ENCODE measurements around the gene ATF7.
"Not testable (repeated sequence)": the region's sequence is repeated elsewhere in the genome, so short reads cannot be mapped to it uniquely, and the experiment has no call there.

The ATF7 gene

DNA sequence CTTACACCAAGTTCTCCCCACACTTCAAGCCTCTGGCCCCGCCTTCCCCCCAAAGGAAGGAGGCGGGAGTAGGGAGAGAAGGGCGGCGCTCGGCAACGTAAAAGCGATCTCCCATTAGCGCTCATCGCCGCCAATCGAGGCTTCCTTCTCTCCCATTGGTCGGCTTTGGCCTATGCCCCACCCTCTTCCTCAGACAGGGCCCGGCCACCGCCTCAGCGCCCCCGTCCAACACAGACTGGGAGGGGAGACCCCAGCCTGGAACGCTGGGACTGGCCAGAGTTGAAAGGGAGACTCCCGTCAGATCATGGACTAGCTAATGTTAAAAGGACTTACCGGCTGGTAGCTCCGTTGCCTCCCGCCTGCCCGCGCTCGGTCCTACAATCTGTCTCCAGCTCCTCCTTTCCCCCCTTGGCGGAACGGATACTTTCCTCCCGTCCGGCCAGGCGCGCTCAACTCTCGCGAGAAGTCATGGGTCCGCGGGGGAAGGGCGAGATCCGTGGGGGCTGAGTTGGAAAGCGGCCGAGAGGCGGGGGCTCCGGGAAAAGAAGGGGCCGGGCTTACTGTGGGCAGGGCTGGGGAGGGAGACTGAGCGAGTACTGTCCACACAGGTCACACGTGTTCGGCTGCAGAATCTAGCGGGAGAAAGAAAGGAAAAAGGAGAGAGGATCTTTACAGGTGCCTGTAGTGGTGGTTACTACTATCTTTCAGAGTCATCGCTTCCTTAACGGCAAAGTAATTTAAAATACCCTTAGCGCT lies at the start of gene ATF7:
TSS of gene ATF7 (minus strand) at position 437 of the 756 bp plus-strand sequence. CDS start 25,382 bp downstream, outside the sequence.
- DNase-seq (ENCODE audit: low read depth), result peak; percentile 97

DNA sequence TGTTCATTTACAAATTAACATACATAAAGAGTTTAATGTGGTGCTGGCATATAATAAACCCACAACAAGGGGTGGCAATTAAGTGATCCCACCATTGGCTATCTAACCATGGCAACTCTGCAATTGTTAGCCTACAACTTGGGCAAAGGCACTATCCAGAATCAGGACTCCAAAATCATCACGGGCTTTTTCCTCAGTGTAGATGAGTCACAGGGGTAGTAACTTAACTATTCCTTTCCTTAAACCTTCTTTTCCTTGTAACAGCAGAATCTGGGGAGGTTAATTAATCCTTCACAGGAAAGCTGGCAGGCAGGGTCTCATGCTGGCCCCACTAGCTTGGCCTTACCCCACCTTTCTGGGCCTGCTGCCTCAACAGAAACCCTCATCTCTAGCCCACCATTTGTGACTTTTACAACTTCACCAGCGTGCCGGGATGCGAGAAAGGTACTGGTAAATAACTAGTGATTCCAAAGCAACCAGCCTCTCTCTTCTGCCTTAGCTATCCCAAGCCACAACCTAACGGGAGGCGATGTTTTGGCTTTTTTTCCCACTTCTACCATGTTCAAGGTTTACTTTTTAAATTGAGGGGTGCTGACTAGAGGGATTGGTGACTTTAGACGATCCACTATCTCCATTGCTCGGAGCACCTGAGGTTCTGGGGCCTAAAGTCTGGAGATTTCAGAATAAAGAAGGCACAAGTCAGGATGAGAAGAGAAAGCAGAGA lies 49.0 kb upstream of the ATF7 start:
- no peak for DNase-seq (ENCODE audit: low read depth)

DNA sequence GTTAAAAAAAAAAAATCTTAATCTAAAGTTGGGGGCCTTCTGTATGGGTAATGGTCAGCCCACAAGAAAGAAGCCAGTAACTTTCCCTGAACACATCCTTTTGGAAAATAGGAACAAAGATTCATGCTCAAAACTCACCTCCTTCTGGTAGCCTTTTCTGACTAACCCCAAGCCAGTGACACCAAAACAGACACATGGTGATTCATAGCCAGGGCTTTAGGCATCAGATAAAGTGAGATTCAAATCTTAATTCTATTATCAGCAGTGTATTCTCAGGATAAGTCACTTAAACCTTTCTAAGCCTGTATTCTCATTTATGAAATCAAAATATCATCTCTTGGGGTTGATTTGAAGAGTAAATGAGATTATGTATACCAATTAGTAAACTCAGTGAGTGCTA lies 44.8 kb upstream of the ATF7 start:
- no peak for DNase-seq (ENCODE audit: low read depth)

DNA sequence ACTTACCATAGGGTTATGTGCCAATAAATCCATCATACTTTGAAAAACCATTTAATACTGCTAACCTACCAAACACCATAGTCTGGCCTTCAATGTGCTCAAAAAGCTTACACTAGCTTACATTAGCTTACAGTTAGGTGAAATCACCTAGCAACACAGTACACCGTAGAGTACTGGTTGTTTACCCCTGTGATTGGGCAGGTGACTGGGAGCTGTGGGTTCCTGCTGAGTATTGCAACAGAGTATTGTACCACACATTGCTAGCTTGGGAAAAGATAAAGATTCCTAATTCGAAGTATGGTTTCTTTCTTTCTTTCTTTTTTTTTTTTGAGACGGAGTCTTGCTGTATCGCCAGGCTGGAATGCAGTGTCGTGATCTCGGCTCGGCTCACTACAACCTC lies 44.1 kb upstream of the ATF7 start:
- no peak for DNase-seq (ENCODE audit: low read depth)

DNA sequence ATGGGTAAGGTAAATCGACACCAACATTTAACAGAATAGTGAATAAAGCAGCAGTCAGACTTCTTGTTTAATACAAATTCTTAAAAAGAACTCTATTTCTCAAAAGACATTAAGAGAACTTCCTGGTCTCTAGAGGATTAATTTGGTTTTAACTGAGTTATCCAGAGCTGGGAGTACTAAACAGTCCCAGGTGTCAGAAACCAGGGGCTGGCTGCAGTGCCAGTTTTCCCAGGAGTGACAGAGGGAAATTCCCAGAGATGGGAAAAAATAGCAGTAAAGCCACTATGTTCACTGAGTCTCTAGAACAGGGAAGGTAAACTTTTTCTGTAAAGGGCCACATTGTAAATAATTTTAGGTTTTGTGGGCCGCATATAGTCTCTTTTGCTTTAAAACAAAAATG lies 40.9 kb upstream of the ATF7 start:
- no peak for DNase-seq (ENCODE audit: low read depth)

DNA sequence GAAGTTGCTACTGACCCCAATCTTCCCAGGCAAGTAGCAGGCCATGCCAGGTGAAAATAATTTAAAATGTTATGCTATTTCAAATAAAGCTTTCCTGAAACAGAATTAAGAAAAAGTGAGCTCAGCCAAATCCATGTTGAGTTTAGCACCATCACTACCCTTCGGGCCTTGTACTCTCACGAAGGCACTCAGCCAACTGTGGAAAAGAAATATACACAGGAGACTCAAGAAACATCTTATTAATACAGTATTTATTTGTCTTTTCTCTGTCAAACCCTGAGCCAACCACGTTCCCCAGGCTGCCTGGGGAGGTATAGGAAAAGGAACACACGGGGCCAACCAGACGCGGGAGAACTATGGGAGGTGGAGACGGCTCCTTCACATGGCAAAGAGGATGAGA lies 38.8 kb upstream of the ATF7 start:
- no peak for DNase-seq (ENCODE audit: low read depth)

DNA sequence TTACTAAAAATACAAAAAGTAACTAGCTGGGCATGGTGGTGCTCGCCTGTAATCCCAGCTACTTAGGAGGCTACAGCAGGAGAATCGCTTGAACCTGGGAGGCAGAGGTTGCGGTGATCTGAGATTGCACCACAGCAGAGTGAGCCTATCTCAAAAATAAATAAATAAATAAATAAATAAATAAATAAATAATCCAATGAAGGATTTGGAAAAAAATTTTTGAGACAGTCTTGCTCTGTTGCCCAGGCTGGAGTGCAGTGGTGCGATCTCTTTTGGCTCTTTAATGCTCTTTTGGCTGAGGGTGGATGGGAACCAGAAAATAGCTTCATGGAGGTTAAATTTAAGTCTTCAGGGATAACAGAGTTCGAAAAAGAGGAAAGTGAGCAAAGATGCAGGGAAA lies 38.0 kb upstream of the ATF7 start:
- DNase-seq (ENCODE audit: low read depth), result no peak

DNA sequence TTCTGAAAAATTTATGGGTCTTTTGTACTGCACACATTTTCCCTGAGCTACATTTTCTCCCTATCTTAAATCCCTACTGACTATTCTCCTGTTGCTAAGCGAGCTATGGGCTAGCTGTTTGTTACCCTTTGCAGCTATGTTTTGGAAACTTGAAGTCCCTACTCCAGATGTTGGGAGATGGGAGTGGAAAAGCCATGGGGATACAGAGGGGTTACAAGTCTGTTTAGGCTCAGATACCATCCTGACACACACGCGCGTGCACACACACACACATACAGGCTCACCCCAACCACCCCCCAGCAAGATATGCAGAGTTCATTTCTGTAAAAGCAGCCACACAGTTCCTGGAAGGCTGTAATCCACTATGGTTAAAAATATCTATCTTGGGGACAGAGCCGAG lies 33.9 kb upstream of the ATF7 start:
- DNase-seq (ENCODE audit: low read depth), result no peak

DNA sequence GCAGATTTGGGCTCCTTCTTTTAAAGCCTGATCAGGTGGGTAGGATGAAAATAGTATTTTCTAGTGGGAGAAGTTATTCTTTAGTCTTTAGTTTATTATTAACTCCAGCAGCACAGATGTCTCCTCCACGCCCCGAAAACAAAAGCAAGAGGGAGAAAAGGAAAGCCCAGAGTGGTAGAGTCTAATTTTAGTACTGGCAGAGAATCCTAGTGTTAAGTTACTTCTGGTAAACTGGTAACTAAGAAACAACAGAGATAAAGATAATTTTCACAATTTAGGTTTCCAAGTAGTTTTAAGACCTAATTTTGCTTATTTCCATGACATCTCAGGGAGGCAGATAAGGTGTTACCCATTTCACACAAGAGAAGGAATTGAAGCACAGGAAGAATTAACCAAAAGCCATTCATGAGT lies 33.4 kb upstream of the ATF7 start:
- no peak for DNase-seq (ENCODE audit: low read depth)

DNA sequence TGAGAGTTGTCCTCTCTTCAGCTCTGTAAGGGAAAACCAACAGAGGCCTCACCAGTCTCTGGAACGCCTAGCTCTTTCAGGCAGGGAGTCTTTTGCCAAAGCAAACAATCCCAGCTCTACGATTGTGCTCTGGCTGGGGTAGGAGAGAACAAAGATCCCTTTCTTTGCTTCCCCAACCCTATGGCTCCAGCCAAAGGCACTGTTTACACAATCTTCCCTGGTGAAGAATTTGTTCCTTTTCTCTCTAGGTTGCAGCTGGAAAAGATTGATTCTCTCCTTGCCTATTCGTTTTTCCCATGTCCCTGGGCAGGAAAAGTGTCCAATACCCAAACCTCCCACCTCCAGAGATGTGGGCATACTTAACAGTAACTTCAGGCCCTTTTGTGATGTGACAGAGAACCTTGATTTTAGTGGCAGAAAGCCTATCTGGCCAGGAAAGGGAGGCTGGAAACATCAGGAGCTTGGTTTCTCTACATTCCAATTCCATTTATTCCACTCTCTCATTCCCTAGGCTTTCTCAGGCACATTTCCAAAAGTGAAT lies 32.9 kb upstream of the ATF7 start:
- no peak for DNase-seq (ENCODE audit: low read depth)

DNA sequence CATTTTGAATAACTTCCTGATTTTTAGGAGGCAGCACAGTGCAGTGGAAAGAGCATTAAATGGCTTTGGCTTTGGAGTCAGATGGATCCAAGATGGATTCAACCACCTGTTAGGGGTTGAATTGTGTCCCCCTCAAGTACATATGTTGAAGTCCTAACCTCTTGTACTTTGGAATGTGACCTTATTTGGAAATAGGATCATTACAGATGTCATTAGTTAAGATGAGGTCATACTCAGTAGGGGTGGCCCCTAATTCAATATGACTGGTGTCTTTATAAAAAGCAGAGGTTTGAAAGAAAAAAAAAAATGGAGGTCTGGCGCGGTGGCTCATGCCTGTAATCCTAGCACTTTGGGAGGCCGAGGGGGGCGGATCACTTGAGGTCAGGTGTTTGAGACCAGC lies 30.9 kb upstream of the ATF7 start:
- no peak for DNase-seq (ENCODE audit: low read depth)

DNA sequence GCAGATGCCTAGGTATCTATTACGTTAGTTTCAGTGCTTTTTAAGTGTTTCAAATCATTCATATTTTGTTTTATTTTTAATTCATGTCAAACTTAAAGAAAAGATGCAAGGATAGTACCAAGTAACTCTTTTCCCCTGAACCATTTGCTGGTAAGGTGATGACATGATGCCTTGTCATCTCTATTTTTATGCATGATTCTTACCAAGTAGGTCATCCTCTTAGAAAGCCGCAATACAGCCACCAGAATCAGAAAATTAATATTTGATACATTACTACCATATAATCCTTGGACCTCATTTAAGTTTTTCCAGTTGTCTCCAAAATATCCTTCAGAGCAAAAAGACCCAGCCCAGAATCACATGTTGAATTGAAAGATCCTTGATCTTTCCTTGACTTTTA lies 27.4 kb upstream of the ATF7 start:
- no peak for DNase-seq (ENCODE audit: low read depth)

DNA sequence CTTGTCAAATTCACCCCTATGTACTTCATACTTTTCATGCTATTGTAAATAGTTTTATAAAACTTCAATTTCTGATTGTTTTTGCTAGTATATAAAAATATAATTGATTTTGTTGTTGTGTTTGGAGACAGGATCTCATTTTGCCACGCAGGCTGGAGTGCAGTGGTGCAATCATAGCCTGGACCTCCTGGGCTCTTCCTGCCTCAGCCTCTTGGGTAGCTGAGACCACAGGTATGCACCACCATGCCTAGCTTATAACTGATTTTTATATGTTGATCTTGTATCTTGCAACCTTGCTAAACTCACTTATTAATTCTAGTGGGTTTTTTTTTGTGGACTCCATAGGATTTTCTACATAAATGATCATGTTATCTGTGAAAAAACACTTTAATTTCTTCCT lies 26.2 kb upstream of the ATF7 start:
- no peak for DNase-seq (ENCODE audit: low read depth)

DNA sequence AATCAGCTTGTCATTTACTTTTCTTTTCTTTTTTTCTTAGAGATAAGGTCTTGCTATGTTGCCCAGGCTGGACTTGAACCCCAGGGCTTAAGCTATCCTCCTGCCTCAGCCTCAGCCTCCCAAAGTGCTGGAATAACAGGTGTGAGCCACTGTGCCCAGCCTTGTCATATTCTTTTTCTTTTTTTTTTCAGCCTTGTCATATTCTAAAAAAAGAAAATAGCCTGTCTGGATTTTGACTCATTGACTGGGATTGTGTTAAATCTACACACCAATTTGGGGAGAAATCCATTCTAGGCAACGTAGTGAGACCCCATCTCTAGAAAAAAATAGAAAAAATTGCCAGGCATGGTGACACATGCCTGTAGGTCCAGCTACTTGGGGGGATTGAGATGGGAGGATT lies 25.6 kb upstream of the ATF7 start:
- DNase-seq (ENCODE audit: low read depth), result no peak

DNA sequence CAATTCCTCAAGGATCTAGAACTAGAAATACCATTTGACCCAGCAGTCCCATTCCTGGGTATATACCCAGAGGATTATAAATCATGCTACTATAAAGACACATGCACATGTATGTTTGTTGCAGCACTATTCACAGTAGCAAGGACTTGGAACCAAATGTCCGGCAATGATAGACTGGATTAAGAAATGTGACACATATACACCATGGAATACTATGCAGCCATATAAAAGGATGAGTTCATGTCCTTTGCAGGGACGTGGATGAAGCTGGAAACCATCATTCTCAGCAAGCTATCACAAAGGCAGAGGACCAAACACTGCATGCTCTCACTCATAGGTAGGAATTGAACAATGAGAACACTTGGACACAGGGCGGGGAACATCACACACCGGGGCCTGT lies 20.1 kb upstream of the ATF7 start:
- not testable (repeated sequence) for DNase-seq (ENCODE audit: low read depth)

DNA sequence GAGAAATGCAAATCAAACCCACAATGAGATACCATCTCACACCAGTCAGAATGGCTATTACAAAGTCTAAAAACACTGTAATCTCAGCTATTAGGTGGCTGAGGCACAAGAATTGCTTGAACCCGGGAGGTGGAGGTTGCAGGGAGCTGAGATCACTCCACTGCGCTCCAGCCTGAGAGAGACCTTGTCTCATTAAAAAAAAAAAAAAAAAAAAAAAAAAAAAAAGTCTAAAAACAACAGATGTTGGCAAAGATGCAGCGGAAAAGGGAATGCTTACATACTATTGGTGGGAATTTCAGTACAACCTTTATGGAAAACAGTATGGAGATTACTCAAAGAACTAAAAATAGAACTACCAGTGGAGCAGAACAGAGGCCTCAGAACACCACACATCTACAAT lies 19.0 kb upstream of the ATF7 start:
- DNase-seq (ENCODE audit: low read depth), result no peak

DNA sequence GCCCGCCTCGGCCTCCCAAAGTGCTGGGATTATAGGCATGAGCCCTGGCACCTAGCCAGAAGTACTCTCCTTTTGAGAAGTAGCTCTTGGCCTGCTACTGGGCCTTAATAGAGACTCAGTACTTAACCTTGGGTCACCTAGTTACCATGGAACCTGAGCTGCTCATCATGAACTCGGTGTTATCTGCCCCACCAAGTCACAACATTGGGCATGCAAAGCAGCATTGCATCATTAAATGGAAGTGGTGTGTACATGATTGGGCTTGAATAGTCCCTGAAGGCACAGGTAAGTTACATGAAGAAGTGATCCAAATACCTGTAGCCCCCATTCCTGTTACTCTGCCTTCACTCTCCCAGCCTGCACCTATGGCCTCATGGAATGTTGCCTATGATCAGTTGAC lies 18.0 kb upstream of the ATF7 start:
- no peak for DNase-seq (ENCODE audit: low read depth)

DNA sequence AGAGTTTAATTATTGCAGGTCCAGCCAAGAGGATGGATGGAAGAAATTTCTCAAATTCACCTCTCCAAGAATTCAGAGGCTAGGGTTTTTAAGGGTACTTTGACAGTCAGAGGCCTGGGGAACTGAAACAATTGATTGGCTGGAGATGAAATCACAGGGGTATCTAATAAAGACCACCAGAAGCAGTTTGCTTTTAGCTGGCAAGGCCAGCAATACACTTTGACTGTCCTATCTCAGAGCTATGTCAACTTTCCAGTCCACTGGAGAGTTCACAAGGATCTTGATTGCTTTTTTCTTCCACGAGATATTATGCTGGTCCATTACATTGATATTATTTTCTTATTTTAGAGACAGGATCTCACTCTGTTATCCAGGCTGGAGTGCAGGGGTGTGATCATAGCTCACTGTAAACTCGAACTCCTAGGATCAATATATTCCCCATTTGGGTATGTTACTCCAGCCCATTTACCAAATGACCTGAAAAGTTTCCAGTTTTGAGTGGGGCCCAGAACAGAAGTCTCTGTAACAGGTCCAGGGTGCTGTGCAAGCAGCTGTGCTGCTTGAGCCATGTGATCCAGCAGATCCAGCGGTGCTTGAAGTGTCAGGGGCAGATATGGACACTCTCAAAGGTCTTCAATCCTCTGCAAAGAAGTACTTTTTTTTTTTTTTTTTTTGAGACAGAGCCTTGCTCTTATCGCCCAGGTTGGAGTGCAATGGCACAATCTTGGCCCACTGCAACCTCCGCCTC lies 17.2 kb upstream of the ATF7 start:
- no peak for DNase-seq (ENCODE audit: low read depth)

DNA sequence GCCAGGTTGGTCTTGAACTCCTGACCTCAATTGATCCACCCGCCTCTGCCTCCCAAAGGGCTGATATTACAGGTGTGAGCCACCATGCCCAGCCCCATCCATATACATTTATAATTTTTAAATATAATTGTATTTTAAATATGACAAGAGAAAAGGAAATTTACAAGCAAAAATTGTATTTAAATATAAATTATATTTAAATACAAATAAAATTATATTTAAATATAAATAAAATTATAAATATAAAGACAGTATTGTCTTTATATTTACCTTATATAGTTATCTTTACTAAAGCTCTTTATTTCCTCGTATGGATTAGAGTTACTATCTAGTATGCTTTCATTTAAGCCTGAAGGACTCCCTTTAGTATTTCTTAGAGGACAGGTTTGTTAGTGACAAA lies 11.9 kb upstream of the ATF7 start:
- DNase-seq (ENCODE audit: low read depth), result no peak

DNA sequence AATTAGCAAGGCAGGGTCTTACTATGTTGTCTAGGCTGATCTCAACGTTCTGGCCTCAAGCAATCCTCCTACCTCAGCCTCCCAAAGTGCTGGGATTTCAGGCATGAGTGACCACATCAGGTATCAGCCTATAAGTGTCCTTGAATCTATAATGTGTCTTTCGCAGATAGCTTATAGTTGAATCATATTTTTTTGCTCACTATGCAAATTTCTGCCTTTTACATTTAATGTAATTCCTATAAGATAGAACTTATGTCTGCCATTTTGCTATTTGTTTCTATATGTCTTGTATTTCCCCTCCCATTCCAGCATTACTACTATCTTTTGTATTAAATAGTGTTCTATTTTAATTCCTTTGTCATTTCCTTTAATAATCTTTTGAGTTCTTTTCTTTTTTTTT lies 10.5 kb upstream of the ATF7 start:
- no peak for DNase-seq (ENCODE audit: low read depth)

DNA sequence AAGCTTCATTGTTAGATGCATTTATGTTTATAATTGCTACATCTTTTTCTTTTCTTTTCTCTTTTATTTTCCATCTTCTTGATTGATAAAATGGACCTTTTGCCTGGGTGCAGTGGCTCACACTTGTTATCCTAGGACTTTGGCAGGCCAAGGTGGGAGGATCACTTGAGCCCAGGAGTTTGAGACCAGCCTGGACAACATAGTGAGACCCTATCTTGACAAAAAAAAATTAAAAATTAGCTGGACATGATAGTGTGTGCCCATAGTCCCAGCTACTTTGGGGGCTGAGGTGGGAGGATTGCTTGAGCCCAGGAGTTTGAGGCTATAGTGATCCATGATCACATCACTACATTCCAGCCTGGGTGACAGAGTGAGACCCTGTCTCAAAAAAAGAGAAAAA lies 9.5 kb upstream of the ATF7 start:
- not testable (repeated sequence) for DNase-seq (ENCODE audit: low read depth)

DNA sequence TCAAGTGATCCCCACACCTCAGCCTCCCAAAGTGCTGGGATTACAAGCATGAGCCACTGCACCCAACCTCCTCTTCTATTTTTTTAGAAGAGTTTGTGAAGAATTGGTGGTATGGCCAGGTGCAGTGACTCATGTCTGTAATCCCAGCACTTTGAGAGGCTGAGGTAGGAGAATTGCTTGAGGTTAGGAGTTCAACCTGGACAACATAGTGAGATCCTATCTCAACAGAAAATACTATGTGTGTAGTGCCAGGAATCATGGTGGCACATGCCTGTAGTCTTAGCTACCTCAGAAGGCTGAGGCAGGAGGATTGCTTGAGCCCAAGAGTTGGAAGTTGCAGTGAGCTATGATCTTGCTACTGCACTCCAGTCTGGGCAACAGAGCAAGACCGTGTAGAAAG lies 5.5 kb upstream of the ATF7 start:
- DNase-seq (ENCODE audit: low read depth), result no peak

DNA sequence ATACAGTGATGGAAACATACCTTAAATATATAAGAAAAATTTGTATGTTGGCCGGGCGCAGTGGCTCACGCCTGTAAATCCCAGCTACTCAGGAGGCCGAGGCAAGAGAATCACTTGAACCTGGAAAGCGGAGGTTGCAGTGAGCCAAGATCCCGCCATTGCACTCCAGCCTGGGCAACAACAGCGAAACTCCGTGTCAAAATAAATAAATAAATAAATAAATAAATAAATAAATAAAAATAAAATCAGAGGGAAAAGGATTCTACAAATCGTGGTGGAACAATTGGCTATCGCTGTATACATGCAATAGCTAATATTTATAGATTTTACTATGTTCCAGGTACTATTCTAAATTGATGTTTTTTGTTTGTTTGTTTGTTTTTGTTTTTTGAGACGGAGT lies 1.7 kb upstream of the ATF7 start:
- DNase-seq (ENCODE audit: low read depth), result no peak
